Measurements from ENCODE around the gene SAT1.
"Not testable (repeated sequence)": the region's sequence is repeated elsewhere in the genome, so short reads cannot be mapped to it uniquely, and the experiment has no call there.

Gene SAT1

DNA sequence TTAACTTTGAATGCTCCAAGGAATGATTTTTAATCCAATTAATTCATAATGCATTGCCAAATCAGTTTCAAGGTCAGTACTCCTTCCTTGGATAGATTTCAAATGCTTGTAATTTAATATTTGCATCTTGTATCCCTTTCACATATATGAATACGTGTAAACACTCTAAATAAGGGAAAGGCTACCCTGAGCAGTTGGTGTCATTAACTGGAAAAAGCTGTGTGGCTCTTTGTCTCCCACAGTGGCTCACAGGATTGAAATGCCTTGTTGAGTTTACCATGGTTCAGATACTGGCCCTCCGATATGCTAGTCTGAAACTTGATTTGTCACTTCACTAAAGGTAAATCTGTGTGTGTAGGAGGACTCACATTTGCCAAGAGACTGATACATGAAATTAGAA lies 23.2 kb upstream of the SAT1 start:
- DNase-seq (ENCODE audit: low read depth in 1 of 2, low spot score in 1 of 2) = no peak
- in situ Hi-C loops (cut with HindIII; ENCODE audit: low pct_unique_long_range_greater_than_20kb, low sequenced_read_pairs) = no loop called here
- no peak for TF ChIP-seq JUND (IDR thresholded peaks at IDR 0.05; ENCODE audit: low read depth)

DNA sequence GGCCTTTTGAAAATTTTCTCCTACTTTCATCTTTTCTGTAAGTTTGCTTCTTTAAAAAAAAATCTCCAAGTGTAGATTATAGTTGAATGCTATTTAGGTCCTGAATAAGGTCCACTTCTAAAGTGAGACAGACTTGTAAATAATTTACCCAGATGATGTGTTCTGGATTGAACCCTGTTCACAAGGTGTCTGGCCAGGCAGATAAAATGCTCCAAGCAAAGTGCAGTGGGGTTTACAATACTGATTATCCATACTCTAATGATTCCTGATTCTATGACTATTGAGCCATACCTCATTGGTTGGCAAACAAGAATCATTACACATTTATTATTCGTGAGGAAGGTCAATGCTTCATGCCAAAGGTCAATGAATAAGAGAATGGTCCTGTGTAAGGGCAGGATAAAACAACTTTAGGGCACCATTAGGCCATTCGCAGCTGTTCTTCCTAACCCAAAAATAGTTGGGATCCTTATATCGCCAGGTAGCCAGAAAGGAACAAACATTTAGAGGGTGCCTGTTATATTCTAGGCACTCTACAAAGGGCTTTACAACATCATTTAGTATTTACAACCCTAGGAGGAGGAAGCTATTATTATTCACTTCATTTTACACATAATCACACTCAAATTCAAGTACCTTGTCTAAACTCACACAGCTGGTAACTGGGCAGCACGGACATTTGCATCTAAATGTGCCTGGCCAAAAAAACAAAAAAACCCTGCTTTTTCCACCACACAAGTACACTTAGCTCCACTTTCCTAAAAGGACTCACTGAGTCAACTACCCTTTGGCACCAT lies 18.6 kb upstream of the SAT1 start:
- in situ Hi-C loops (cut with HindIII; ENCODE audit: low pct_unique_long_range_greater_than_20kb, low sequenced_read_pairs) = no loop called here
- no peak for DNase-seq (ENCODE audit: low read depth in 1 of 2, low spot score in 1 of 2)
- no peak for TF ChIP-seq JUND (IDR thresholded peaks at IDR 0.05; ENCODE audit: low read depth)

DNA sequence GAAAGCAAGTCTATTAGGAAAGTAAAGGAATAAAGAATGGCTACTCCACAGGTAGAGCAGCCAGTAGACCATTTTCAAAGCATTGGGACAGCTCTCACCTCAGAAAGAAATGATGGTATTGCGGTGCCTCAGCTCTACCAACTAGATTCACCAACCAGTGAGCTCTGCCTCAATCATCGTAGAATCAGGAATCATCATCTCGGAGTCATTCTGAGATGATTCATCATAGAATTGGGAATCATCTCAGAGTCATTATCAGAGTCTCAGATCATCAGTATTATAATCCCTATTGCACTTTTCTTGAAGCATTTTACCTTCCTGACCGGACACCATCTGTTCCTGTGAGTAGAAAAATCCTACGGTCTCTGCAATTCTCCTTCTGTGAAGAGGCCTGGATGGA lies 17.5 kb upstream of the SAT1 start:
- DNase-seq (ENCODE audit: low read depth in 1 of 2, low spot score in 1 of 2) = no peak
- in situ Hi-C loops (cut with HindIII; ENCODE audit: low pct_unique_long_range_greater_than_20kb, low sequenced_read_pairs) = no loop called here
- no peak for TF ChIP-seq JUND (IDR thresholded peaks at IDR 0.05; ENCODE audit: low read depth)

DNA sequence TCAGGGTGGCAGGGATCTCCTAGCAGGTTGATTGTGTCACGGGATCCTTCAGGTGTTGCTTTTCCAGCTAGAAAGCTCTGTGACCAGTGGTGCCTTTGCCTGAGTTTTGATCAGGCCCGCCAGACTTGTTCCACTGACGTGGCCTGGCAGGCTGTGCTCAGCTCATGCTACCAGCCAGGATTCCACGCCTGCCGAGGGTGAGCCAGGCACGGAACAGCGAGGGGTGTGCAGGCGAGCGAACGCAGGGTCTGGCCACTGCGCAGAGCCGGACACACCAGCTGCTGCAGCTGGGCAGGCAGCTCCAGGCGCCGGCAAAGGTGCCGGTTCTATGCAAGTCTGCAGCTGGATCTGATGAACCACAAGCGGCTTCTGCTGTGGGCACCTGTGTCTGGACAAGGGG lies 17.1 kb upstream of the SAT1 start:
- DNase-seq (ENCODE audit: low read depth in 1 of 2, low spot score in 1 of 2) = no peak
- TF ChIP-seq JUND (IDR thresholded peaks at IDR 0.05; ENCODE audit: low read depth) = no peak
- in situ Hi-C loops (cut with HindIII; ENCODE audit: low pct_unique_long_range_greater_than_20kb, low sequenced_read_pairs) = no loop called here

DNA sequence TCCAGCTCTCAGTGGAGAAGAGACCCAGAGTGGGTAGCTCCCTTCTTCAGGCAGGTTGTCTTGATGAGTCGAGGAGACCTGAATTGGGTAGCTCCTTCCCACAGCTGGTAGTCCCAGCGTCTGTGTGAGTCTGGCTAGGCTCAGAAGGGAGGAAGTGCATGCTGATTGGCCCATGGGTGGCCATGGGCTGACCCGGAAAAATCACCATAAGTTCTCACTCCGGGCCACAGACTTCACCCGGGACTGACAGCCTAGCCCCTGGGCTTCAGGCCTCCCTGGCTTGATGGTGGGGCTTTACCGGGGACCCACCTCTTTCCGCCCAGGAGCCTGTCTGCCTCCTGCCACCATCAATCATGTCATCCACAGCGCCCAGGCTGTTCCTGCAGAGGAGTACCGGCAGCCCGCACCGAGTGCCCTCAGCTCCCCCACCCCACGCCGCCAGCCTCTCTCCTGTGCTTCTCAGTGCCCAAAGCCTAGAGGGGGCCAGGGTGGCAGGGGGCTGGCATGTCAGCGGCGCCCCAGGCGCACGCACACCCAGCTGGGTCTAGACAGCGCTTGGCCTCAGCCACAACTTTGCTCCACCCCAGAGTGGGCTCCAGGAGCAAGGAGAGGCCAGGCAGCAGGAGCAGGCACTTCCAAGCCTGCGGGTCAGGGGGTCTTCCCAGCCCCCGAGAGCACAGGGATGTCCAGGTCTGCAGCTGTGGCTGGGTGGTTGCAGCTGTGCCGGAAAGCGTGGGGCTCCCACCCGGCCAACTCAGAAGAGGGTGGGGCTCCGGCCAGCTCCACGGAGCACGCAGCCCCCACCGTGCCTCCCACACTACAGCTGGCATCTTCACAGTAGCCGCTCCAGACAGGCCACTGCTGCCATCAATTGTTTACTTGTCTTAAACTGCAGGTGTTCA lies 16.1 kb upstream of the SAT1 start:
- no peak for TF ChIP-seq JUND (IDR thresholded peaks at IDR 0.05; ENCODE audit: low read depth)
- in situ Hi-C loops (cut with HindIII; ENCODE audit: low pct_unique_long_range_greater_than_20kb, low sequenced_read_pairs) = no loop called here
- DNase-seq (ENCODE audit: low read depth in 1 of 2, low spot score in 1 of 2) = no peak

DNA sequence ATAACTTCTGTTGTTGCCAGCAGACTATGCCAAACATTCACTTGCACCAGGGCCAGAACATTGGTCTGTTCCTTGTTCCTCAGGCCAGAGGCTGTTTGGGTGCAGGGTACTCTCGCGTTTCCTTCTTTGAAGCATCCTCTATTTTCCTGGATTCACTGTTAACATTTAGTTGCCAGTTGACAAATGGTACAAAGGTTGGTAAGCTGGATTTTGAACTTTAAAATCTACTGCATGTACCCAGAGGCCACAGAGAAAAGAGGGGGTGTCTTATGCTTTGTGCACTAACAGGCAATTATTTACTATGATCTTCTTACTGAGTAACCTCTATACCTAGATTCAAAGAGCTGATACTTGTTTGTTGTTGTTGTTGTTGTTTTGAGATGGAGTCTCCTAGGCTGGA lies 12.8 kb upstream of the SAT1 start:
- no peak for DNase-seq (ENCODE audit: low read depth in 1 of 2, low spot score in 1 of 2)
- in situ Hi-C loops (cut with HindIII; ENCODE audit: low pct_unique_long_range_greater_than_20kb, low sequenced_read_pairs) = no loop called here
- TF ChIP-seq JUND (IDR thresholded peaks at IDR 0.05; ENCODE audit: low read depth) = no peak

DNA sequence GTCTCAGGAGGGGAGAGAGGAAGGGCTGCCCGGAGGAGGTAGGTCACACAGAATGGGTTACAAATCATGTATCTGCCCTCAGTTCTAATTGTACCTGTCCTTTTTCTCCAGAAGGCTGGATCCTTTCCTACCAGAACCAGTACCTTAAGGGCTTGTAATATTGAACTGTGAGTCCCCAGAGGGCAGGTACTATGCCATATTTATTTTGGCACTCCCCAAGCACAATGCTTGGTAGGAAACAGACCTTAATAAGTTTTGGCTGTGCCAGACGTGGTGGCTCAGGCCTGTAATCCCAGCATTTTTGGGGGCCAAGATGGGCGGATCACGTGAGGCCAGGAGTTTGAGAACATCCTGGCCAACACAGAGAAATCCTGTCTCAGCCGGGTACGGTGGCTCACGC lies 11.9 kb upstream of the SAT1 start:
- DNase-seq (ENCODE audit: low read depth in 1 of 2, low spot score in 1 of 2); in situ Hi-C loops (cut with HindIII; ENCODE audit: low pct_unique_long_range_greater_than_20kb, low sequenced_read_pairs): not testable (repeated sequence)

DNA sequence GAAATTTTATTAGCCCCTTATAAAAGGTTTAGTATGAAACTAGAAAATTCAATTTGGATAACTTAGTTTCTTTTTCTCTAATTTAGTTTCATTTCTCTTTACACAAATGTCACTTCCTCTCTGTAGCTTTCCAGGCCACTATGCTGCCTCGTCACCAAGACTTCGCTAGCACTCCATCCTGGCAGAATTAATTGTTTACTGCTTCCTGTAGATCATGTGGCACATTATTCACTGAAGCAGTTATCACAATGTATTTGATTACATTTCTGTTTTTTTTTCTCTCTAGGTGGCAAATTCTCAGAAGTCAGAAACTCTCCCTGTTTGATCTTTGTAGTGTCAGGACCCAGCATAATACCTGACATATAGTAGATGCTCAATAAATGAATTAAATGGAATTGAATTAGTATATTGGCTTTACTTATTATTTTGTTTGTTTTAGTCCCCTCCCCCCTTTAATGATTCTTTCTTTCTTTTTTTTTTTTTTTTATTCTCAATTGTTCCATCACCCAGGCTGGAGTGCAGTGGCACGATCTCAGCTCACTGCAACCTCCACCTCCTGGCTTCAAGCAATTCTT lies 9.3 kb upstream of the SAT1 start:
- in situ Hi-C loops (cut with HindIII; ENCODE audit: low pct_unique_long_range_greater_than_20kb, low sequenced_read_pairs) = no loop called here
- DNase-seq (ENCODE audit: low read depth in 1 of 2, low spot score in 1 of 2) = no peak
- TF ChIP-seq JUND (IDR thresholded peaks at IDR 0.05; ENCODE audit: low read depth) = no peak

DNA sequence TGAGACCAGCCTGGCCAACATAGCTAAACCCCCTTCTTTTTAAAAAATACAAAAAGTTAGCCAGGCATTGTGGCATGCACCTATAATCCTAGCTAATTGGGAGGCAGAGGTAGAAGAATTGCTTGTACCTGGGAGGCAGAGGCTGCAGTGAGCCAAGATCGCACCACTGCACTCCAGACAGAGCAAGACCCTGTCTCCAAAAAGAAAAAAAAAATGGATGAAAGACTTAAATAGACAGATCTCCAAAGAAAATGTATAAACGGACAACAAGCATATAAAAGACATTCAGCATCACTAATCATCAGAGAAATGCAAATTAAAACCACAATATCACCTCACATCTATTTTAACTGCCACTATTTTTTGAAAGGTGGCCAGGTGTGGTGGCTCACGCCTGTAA lies 6.6 kb upstream of the SAT1 start:
- no peak for DNase-seq (ENCODE audit: low read depth in 1 of 2, low spot score in 1 of 2)
- no peak for TF ChIP-seq JUND (IDR thresholded peaks at IDR 0.05; ENCODE audit: low read depth)
- in situ Hi-C loops (cut with HindIII; ENCODE audit: low pct_unique_long_range_greater_than_20kb, low sequenced_read_pairs) = no loop called here

DNA sequence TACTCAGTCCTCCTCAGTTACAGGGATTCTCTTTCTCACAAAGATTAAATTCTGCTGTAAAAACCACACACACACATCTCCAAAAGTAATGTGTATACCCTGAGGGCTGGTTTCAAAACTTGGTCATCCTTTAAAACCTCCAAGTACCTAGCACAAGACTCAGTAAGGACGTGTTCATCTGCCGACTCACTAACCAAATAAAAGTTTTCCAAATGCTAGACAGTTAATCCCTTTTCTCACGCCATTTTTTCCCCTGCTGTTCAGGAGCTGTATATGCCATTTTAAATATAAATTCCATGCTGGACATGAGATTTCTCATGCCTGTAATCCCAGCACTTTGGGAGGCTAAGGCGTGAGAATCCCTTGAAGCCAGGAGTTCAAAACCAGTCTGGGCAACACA lies 3.9 kb upstream of the SAT1 start:
- in situ Hi-C loops (cut with HindIII; ENCODE audit: low pct_unique_long_range_greater_than_20kb, low sequenced_read_pairs) = no loop called here
- TF ChIP-seq JUND (IDR thresholded peaks at IDR 0.05; ENCODE audit: low read depth) = no peak
- DNase-seq (ENCODE audit: low read depth in 1 of 2, low spot score in 1 of 2) = peak in 1 of 2 experiments; percentile 65

DNA sequence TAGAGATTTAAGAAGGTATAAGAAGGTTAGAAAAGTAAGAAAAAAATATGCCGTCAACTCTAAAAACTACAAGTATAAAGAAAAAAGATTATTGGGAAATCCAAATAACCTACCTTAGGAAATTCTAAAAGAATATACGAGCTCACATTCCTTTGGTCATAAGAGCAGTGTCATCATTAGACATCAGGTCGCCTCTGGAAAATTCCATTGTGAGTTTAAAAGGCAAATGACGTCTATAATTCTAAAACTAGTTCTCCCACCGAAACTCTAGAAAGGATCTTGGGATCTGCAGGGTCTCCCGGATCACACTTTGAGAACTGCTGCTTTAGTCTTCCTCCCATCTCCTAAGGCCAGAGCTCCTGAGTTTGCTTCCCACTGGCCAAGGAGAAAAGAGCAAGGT lies 518 bp upstream of the SAT1 start:
- no peak for TF ChIP-seq JUND (IDR thresholded peaks at IDR 0.05; ENCODE audit: low read depth)
- in situ Hi-C loops (cut with HindIII; ENCODE audit: low pct_unique_long_range_greater_than_20kb, low sequenced_read_pairs) = no loop called here
- no peak for DNase-seq (ENCODE audit: low read depth in 1 of 2, low spot score in 1 of 2)

DNA sequence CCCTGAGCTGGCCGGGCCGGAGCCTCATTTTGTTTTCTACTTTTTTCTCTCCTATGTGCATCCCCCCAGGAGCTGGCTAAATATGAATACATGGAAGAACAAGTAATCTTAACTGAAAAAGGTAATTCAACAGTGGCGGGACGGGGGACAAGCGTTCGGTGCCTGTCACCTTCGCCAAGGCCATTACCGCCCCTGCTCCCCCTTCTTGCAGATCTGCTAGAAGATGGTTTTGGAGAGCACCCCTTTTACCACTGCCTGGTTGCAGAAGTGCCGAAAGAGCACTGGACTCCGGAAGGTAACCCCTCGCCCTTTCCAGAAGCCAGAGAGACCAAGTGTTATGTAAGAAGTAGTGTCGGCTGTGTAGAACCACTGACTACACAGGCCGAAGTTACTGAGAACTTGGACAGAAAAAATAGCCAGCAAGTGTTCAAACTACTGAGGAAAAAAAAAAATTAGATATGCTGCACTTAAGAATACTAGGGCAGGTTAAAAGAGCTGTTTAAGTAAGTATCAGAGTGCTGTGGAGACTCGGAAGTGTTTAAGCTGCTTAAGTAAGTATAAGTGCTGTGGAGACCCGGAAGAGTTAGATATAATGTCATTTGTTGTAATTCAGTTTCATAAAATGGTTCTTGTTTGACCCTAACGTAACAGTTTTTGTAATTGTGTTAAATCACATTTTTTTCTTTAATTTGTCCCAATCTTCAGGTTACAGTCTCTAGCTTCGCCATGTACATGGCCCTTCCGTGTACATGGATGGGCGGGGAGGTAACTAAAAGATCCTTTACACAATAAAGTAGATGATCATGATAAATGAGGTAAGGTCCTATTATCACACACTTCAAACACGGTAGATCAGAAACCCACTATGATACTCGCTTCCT lies 856 bp downstream of the SAT1 start:
- TF ChIP-seq JUND (IDR thresholded peaks at IDR 0.05; ENCODE audit: low read depth) = no peak
- in situ Hi-C loops (cut with HindIII; ENCODE audit: low pct_unique_long_range_greater_than_20kb, low sequenced_read_pairs) = no loop called here
- DNase-seq (ENCODE audit: low read depth in 1 of 2, low spot score in 1 of 2) = no peak

Measured in T47D (cell line).